ENCODE data around the gene WNK4.

Gene WNK4

DNA sequence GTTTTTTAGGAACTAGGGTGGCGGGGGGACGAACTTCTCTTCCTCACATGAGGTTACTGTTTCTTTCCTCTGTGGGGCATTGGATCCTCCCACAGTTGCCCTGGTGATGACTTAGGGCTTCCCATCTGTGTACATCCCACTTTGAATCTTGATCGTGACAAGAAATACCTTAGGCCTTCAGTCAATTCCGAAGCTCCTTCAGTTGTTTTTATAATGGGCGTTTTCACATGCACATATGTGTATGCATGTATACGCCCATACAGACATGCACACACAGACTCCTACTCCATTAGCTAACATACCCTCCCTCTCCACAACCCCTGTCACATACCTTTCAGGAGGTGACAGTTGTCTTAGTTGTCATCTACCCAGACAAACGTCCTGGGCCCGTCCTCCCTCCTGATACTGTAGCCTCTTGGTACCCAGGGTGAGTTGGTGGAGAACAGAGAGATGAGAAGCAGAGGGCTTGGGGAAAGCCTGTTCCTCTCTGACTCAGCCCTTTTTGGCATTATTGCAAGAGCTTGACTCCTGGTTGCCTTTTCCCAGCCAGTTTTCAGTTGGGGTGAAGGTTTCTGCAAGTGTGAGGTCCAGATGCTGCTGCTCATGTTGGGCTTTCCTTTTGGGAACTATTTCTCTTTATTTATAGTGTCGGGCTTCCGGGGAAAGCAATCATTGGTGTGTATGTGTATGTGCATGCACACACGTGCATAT lies 61.7 kb downstream of the WNK4 start:
- no peak for DNase-seq

DNA sequence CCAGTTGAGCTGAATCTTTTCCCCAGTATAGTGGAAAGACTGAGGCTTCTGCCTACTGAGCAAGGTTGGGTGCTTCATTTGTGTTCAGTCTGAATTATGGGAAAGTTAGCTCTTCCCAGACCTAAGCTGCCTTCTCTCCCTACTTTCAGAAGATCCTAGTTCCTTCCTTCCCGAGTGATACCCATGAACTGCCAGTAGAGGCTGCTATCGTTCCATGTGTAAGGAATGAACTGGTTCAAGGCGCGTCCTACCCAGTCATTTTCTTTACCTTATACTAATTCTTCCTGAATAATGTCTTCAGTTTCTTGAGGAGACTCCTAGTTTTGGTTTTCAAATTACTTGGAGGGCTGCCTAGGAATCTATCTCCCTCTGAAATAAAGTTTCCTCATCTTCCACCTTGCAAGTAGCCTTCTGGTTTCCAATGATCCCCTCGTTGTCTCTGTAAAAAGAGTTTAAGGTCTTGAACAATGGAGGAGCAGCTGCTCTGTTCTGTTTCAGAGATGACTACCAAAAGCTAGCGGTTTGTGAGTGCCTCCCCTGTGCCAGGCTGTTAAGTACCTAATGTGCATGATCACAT lies 63.0 kb downstream of the WNK4 start:
- peak; percentile 85 for DNase-seq

DNA sequence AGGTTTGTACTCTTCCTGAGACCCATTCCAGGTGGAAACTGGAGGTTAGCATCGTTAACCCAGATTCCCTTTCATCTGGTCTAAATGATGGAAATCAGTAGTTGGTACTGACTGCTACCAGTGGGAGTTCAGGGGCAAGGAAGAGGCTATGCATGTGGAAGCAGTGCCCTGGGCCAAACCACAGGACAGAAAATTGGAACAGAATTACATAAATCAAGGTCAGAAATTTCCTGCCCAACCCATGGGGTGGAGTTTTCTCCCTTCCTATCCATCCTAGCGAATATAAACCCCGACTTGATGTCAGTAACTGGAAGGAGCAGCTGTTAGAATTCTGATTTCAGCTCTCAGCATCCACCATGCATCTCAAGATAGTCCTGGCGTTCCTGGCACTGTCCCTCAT lies 63.9 kb downstream of the WNK4 start, which contains the start of gene AOC2:
AOC2 (plus strand) TSS at position 310 of the 400 bp plus-strand sequence; CDS start at position 357, 47 bp downstream.
- no peak for DNase-seq

DNA sequence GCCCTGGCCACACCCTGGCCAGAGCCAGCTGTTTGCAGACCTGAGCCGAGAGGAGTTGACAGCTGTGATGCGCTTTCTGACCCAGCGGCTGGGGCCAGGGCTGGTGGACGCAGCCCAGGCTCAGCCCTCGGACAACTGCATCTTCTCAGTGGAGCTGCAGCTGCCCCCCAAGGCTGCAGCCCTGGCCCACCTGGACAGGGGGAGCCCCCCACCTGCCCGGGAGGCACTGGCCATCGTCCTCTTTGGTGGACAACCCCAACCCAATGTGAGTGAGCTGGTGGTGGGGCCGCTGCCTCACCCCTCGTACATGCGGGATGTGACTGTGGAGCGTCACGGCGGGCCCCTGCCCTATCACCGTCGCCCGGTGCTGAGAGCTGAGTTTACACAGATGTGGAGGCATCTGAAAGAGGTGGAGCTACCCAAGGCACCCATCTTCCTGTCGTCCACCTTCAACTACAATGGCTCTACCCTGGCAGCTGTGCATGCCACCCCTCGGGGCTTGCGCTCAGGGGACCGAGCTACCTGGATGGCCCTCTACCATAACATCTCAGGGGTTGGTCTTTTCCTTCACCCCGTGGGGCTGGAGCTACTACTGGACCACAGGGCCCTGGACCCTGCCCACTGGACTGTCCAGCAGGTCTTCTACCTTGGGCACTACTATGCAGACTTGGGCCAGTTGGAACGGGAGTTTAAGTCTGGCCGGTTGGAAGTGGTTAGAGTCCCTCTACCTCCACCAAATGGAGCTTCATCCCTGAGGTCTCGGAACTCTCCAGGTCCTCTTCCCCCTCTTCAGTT lies 64.5 kb downstream of the WNK4 start:
- no peak for DNase-seq

- DNase-seq, result no peak
Measured at GRCh38 chr17:42845556-42845917, 65.1 kb downstream of the WNK4 start.

- no peak for DNase-seq
Measured at GRCh38 chr17:42845918-42846593, 65.6 kb downstream of the WNK4 start.

All from DMS53 (cell line).